Right atrium auricular region (tissue), 2 donors: Measurements from ENCODE around the gene PHTF2. TPM values are rescaled to one million over a fixed set of nuclear protein-coding genes. Genes with fewer than 3 reads are reported as not detected.
A peak's percentile ranks its signal among the peaks of the same experiment; 100 is the strongest.

Experiments
- DNase-seq: peaks from one replicate; pipeline ENCODE4 v3.0.0-alpha.2; 2019; ENCODE audit warnings: low spot score
- H3K27ac ChIP-seq, 2 donors: fragments of 200-600 bp; sonication (generic); 1 replicate in 1 of 2; 2 replicates in 1 of 2; pipeline ENCODE4 v1.5.1; 2016 to 2019
- H3K27me3 ChIP-seq, 2 donors: fragments of 200-600 bp; sonication (generic); one replicate each; pipeline versions ENCODE4 v1.5.1 to v1.6.0; 2017 to 2019
- H3K36me3 ChIP-seq: fragments of 200-600 bp; sonication (generic); one replicate; pipeline ENCODE4 v1.5.1; 2016
- H3K4me1 ChIP-seq, 2 donors: fragments of 200-600 bp; sonication (generic); one replicate each; pipeline versions ENCODE4 v1.5.1 to v1.6.0; 2017 to 2019
- H3K4me3 ChIP-seq, 2 donors: fragments of 200-600 bp; sonication (generic); 1 replicate in 1 of 2; 2 replicates in 1 of 2; pipeline ENCODE4 v1.5.1; 2017 to 2019; ENCODE audit warnings: mild to moderate bottlenecking in 1 of 2, moderate library complexity in 1 of 2
- H3K9me3 ChIP-seq, 2 donors: fragments of 200-600 bp; sonication (generic); one replicate each; pipeline ENCODE4 v1.5.1; 2019
- total RNA-seq, 2 donors: library from RNA; depleted of rRNA; stranded (reverse); fragments of >200 nt; gene quantifications; one replicate each; pipeline ENCODE4 v1.1.0, GENCODE V29; 2016
- TF ChIP-seq, protein P1 (sequence below), 2 donors: fragments of 200-600 bp; sonication (generic); IDR thresholded peaks; one replicate each; pipeline ENCODE4 v1.5.1; 2019; ENCODE audit warnings: antibody characterized with exemption in 2 of 2

PHTF2 gene
- total RNA-seq, 2 donors from 2014 or later, result 14.3 to 31.6 TPM

DNA sequence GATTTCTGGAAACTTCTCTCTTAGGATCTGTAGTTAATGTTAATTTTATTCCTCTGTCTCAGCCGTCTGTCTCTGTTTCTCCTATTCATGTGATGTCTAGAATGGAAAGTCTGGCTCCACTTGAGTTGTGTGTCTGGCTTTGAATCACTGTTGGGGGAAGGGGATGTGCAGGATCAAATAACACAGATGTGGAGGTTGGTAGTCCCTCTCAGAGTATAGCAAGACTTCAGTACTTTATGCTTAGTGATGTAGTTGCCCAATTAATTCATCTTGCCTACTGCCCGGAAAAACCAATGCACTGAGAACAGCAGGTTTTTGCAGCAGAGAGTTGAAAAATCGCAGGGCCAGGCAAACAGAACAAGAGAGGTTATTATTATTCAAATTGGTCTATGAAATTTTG is 79.2 kb downstream of the PHTF2 start:
- Histone ChIP-seq H3K36me3 (no peaks in the 10 kb centered on the region), H3K27ac (no peak overlapping the region), H3K4me3 (no peak overlapping the region), H3K9me3 (no peaks in the 10 kb centered on the region), H3K27me3 (no peaks in the 10 kb centered on the region), H3K4me1 (no peaks in the 10 kb centered on the region)
- no peak for DNase-seq
- TF ChIP-seq, protein P1, sequence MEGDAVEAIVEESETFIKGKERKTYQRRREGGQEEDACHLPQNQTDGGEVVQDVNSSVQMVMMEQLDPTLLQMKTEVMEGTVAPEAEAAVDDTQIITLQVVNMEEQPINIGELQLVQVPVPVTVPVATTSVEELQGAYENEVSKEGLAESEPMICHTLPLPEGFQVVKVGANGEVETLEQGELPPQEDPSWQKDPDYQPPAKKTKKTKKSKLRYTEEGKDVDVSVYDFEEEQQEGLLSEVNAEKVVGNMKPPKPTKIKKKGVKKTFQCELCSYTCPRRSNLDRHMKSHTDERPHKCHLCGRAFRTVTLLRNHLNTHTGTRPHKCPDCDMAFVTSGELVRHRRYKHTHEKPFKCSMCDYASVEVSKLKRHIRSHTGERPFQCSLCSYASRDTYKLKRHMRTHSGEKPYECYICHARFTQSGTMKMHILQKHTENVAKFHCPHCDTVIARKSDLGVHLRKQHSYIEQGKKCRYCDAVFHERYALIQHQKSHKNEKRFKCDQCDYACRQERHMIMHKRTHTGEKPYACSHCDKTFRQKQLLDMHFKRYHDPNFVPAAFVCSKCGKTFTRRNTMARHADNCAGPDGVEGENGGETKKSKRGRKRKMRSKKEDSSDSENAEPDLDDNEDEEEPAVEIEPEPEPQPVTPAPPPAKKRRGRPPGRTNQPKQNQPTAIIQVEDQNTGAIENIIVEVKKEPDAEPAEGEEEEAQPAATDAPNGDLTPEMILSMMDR (IDR thresholded peaks at IDR 0.05), result no peak

GRCh38 chr7:77878500-77878899 is 79.9 kb downstream of the PHTF2 start:
- Histone ChIP-seq H3K4me1 (no peaks in the 10 kb centered on the region), H3K36me3 (no peaks in the 10 kb centered on the region), H3K4me3 (no peak overlapping the region), H3K27me3 (no peaks in the 10 kb centered on the region), H3K27ac (no peak overlapping the region), H3K9me3 (no peaks in the 10 kb centered on the region)
- no peak for DNase-seq
- TF ChIP-seq, protein P1 (IDR thresholded peaks at IDR 0.05), result no peak

DNA sequence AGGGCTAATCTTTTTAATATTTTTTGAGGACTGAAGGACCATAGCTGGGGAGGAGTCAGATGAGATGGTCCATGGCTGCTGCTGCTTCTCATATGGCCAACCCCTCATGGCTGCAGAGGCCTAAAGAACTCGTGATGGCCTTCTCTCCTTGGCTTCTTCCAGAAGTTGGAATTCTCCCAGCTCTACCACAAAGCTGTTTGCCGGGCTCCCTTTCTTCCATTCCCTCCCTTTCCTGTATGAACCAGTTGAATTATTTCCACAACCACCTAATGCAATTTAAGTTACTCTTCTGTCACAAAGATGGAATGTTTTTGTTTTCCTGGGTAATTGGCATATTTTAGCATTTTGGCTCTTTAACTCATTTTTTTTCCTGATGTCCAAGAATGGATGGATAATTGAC is 80.7 kb downstream of the PHTF2 start:
- Histone ChIP-seq H3K4me1 (no peaks in the 10 kb centered on the region), H3K4me3 (no peak overlapping the region), H3K36me3 (no peaks in the 10 kb centered on the region), H3K9me3 (no peaks in the 10 kb centered on the region), H3K27ac (no peak overlapping the region), H3K27me3 (no peaks in the 10 kb centered on the region)
- TF ChIP-seq, protein P1 (IDR thresholded peaks at IDR 0.05), result no peak
- no peak for DNase-seq

DNA sequence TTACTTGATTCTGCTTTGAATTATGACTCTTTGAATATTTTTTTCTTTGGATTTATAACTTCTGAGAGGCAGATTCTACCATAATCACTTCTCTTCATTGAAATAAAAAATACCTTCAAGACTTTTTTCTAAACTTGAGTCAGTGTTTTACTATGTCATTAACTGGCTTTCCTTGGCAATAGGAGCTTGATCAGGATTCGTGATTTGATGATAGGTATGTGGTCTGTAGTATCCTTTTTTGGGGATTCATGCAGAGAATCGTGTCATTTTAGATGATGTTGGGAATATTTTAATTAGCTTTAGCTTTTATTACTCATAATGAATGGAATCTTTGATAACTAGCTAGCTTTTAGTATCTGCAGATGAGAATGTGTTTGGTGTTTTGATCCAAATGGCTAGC is 83.3 kb downstream of the PHTF2 start:
- no peak overlapping the region for H3K27ac ChIP-seq
- no peaks in the 10 kb centered on the region for H3K27me3 ChIP-seq
- H3K4me3 ChIP-seq, result no peak overlapping the region
- no peaks in the 10 kb centered on the region for H3K9me3 ChIP-seq
- H3K4me1 ChIP-seq, result no peaks in the 10 kb centered on the region
- H3K36me3 ChIP-seq, result no peaks in the 10 kb centered on the region
- TF ChIP-seq, protein P1 (IDR thresholded peaks at IDR 0.05), result no peak
- DNase-seq, result no peak

GRCh38 chr7:77885155-77885554 is 86.6 kb downstream of the PHTF2 start:
- no peak overlapping the region for H3K4me3 ChIP-seq
- TF ChIP-seq, protein P1 (IDR thresholded peaks at IDR 0.05), result no peak
- H3K4me1 ChIP-seq, result no peaks in the 10 kb centered on the region
- no peak overlapping the region for H3K27ac ChIP-seq
- H3K36me3 ChIP-seq, result no peaks in the 10 kb centered on the region
- H3K9me3 ChIP-seq, result no peaks in the 10 kb centered on the region
- H3K27me3 ChIP-seq, result no peaks in the 10 kb centered on the region
- DNase-seq, result no peak

DNA sequence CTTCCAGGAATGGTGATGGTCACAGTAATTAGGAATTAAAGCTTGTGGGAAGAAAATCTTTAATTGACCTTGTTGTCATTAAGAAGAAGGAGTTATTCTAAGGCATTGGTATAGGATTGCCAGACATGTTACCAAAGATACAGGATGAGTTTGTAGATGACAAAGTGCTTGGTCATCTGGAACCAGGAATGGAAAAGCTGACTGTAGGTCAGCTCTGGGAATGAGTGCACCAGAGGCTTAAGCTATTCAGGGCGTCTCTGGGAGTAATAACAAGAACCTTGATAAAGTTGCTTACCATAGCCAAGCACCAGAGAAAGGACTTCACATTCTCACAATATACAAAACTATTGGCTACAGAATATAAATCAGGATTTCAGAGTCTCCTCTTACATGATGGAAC is 89.0 kb downstream of the PHTF2 start:
- Histone ChIP-seq H3K27ac (peak overlapping the region in 1 of 2 donors; percentile 28), H3K36me3 (no peaks in the 10 kb centered on the region), H3K9me3 (no peaks in the 10 kb centered on the region), H3K4me1 (no peaks in the 10 kb centered on the region), H3K4me3 (no peak overlapping the region), H3K27me3 (no peaks in the 10 kb centered on the region)
- TF ChIP-seq, protein P1 (IDR thresholded peaks at IDR 0.05), result no peak
- no peak for DNase-seq
